Testis (tissue), 2 donors: Measurements from ENCODE around the gene EVC2.

ENCODE experiments used
- CTCF ChIP-seq, 3 experiments: fragments of 450-650 bp in 2 of 3; fragments of 200-600 bp in 1 of 3; sonication (generic) in 1 of 3; IDR thresholded peaks; one replicate each; pipeline ENCODE4 v1.5.1; 2016 to 2019; ENCODE audit warnings: antibody characterized with exemption in 3 of 3, mild to moderate bottlenecking in 2 of 3, moderate library complexity in 1 of 3
- POLR2A ChIP-seq: fragments of 450-650 bp; IDR thresholded peaks from one replicate; pipeline ENCODE4 v1.6.1; 2017; ENCODE audit warnings: antibody characterized with exemption, mild to moderate bottlenecking, moderate library complexity

- TF ChIP-seq CTCF (IDR thresholded peaks at IDR 0.05), result no peak
- no peak for TF ChIP-seq POLR2A
These were observed 6.4 kb downstream of the EVC2 start for GRCh38 chr4:5701971-5702370.
